ENCODE measurements around the gene KLHL21. TPM values are rescaled to one million over a fixed set of nuclear protein-coding genes. Genes with fewer than 3 reads are reported as not detected.

KLHL21 gene
- total and polyA plus RNA-seq, 9 of the 15 experiments (the other 6 are each of a cell fraction or from before 2014, with no cell fraction given): 2.1 to 42.1 (median 17.5) TPM

DNA sequence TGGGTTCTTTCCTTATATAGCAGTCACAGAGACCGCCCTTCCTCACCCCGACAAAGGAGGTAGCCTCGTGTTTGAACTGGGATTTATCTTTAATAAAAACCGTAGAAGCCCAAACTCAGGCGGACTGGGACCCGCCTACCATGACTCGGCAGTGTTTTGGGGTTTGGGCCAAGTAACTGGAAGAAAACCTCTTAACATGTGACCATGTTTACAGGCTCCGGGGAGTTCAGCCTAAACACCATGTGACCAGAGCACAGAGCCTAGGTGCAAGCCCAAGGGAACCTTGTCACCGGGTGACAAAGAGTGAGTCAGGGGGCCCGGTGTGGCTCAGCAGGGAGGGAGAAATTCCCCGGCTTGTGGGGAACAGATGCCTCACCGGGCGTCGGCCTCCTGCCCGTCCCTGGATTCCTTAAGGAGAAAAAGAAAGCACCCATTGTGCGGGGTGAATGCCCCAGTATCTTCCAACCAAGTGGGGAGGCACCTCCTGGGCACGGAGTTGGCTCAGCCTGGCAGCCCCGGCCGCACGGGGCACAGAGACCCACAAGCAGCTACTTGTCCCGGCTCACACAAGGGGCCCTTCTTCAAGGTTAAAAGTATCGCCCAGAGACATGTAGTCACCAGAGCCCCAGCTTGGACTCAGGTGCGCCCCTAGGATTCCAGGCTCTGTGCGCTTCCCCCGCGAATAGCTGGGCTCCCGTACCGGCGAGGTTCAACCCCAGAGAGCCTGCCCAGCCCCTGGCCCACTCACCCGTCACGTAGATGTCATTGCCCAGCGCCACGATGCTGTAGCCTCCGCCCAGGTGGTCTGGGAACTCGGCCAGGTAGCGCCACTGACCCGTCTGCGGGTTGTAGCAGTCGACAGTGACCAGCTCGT lies 1.4 kb downstream of the KLHL21 start (continued):
- TF ChIP-seq NFE2L1 (tag; IDR thresholded peaks at IDR 0.05; ENCODE audit: borderline replicate concordance, low read depth) (peak; percentile 77; the same call in 1 of the 2 replicates), ZEB2 (IDR thresholded peaks at IDR 0.05) (peak; percentile 39; the same call in 1 of the 2 replicates), BCOR (IDR thresholded peaks at IDR 0.05) (no peak), MCM3 (IDR thresholded peaks at IDR 0.05) (no peak), ZNF436 (CRISPR knock-in tag; IDR thresholded peaks at IDR 0.05) (no peak), PTRF (tag; IDR thresholded peaks at IDR 0.05) (no peak), ZNF766 (CRISPR knock-in tag; conservative IDR thresholded peaks at IDR 0.05) (peak; percentile 98), ZNF668 (CRISPR knock-in tag; IDR thresholded peaks at IDR 0.05) (no peak), HNRNPK (IDR thresholded peaks at IDR 0.05; ENCODE audit: low read depth, low read length, poor library complexity, severe bottlenecking) (no peak), PRPF4 (IDR thresholded peaks at IDR 0.05; ENCODE audit: insufficient read depth, low read depth, low read length, poor library complexity, severe bottlenecking) (no peak), C11orf30 (IDR thresholded peaks at IDR 0.05; ENCODE audit: low read depth) (peak; percentile 95)
- TF ChIP-seq, protein P1, sequence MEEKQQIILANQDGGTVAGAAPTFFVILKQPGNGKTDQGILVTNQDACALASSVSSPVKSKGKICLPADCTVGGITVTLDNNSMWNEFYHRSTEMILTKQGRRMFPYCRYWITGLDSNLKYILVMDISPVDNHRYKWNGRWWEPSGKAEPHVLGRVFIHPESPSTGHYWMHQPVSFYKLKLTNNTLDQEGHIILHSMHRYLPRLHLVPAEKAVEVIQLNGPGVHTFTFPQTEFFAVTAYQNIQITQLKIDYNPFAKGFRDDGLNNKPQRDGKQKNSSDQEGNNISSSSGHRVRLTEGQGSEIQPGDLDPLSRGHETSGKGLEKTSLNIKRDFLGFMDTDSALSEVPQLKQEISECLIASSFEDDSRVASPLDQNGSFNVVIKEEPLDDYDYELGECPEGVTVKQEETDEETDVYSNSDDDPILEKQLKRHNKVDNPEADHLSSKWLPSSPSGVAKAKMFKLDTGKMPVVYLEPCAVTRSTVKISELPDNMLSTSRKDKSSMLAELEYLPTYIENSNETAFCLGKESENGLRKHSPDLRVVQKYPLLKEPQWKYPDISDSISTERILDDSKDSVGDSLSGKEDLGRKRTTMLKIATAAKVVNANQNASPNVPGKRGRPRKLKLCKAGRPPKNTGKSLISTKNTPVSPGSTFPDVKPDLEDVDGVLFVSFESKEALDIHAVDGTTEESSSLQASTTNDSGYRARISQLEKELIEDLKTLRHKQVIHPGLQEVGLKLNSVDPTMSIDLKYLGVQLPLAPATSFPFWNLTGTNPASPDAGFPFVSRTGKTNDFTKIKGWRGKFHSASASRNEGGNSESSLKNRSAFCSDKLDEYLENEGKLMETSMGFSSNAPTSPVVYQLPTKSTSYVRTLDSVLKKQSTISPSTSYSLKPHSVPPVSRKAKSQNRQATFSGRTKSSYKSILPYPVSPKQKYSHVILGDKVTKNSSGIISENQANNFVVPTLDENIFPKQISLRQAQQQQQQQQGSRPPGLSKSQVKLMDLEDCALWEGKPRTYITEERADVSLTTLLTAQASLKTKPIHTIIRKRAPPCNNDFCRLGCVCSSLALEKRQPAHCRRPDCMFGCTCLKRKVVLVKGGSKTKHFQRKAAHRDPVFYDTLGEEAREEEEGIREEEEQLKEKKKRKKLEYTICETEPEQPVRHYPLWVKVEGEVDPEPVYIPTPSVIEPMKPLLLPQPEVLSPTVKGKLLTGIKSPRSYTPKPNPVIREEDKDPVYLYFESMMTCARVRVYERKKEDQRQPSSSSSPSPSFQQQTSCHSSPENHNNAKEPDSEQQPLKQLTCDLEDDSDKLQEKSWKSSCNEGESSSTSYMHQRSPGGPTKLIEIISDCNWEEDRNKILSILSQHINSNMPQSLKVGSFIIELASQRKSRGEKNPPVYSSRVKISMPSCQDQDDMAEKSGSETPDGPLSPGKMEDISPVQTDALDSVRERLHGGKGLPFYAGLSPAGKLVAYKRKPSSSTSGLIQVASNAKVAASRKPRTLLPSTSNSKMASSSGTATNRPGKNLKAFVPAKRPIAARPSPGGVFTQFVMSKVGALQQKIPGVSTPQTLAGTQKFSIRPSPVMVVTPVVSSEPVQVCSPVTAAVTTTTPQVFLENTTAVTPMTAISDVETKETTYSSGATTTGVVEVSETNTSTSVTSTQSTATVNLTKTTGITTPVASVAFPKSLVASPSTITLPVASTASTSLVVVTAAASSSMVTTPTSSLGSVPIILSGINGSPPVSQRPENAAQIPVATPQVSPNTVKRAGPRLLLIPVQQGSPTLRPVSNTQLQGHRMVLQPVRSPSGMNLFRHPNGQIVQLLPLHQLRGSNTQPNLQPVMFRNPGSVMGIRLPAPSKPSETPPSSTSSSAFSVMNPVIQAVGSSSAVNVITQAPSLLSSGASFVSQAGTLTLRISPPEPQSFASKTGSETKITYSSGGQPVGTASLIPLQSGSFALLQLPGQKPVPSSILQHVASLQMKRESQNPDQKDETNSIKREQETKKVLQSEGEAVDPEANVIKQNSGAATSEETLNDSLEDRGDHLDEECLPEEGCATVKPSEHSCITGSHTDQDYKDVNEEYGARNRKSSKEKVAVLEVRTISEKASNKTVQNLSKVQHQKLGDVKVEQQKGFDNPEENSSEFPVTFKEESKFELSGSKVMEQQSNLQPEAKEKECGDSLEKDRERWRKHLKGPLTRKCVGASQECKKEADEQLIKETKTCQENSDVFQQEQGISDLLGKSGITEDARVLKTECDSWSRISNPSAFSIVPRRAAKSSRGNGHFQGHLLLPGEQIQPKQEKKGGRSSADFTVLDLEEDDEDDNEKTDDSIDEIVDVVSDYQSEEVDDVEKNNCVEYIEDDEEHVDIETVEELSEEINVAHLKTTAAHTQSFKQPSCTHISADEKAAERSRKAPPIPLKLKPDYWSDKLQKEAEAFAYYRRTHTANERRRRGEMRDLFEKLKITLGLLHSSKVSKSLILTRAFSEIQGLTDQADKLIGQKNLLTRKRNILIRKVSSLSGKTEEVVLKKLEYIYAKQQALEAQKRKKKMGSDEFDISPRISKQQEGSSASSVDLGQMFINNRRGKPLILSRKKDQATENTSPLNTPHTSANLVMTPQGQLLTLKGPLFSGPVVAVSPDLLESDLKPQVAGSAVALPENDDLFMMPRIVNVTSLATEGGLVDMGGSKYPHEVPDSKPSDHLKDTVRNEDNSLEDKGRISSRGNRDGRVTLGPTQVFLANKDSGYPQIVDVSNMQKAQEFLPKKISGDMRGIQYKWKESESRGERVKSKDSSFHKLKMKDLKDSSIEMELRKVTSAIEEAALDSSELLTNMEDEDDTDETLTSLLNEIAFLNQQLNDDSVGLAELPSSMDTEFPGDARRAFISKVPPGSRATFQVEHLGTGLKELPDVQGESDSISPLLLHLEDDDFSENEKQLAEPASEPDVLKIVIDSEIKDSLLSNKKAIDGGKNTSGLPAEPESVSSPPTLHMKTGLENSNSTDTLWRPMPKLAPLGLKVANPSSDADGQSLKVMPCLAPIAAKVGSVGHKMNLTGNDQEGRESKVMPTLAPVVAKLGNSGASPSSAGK (IDR thresholded peaks at IDR 0.05): no peak; the same call in 1 of the 2 replicates
- TF ChIP-seq, protein P2, sequence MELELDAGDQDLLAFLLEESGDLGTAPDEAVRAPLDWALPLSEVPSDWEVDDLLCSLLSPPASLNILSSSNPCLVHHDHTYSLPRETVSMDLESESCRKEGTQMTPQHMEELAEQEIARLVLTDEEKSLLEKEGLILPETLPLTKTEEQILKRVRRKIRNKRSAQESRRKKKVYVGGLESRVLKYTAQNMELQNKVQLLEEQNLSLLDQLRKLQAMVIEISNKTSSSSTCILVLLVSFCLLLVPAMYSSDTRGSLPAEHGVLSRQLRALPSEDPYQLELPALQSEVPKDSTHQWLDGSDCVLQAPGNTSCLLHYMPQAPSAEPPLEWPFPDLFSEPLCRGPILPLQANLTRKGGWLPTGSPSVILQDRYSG (tag; conservative IDR thresholded peaks at IDR 0.05; ENCODE audit: low read depth): 0 out of 2 replicates have a peak, but pooled peaks have one; percentile 24
- TF ChIP-seq, protein P3, sequence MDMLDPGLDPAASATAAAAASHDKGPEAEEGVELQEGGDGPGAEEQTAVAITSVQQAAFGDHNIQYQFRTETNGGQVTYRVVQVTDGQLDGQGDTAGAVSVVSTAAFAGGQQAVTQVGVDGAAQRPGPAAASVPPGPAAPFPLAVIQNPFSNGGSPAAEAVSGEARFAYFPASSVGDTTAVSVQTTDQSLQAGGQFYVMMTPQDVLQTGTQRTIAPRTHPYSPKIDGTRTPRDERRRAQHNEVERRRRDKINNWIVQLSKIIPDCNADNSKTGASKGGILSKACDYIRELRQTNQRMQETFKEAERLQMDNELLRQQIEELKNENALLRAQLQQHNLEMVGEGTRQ (CRISPR knock-in tag; IDR thresholded peaks at IDR 0.05): peak; percentile 91
